GM12801 (cell line): Measurements from ENCODE around the gene PCDHA7.

Experiments used
- TF ChIP-seq, protein P1 (sequence below): IDR thresholded peaks from one replicate; pipeline ENCODE4 v1.5.1; 2011; ENCODE audit warnings: control low read depth; ENCODE audit not compliant: insufficient read length; ENCODE audit errors: extremely low read depth

PCDHA7 gene

DNA sequence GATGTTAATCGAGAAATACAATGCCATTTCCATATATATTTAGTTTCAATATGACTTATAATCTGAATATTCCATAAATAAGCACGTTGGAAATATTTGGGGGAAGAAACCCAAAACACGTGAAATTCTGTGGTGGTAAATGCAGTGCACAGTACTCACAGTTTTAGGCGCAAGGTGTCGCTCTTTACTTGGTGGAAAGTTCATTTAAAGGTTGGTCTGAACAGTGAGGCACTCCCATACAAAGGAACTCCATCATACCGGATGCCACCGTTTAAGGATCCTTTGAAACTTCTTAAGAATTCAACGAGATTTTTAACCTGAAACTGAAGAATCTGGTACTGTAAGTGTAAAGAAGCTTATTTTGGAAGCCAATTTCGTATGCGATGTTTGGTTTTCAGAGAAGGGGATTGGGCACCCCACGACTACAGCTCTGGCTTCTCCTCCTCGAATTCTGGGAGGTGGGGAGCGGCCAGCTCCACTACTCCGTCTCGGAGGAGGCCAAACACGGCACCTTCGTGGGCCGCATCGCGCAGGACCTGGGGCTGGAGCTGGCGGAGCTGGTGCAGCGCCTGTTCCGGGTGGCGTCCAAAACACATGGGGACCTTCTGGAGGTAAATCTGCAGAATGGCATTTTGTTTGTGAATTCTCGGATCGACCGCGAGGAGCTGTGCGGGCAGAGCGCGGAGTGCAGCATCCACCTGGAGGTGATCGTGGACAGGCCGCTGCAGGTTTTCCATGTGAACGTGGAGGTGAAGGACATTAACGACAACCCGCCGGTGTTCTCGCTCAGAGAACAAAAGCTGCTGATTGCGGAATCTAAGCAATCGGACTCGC, 34.9 kb downstream of the PCDHA7 start, which contains the start of gene PCDHA11:
Gene PCDHA11 (plus strand): TSS at position 237 of the 834 bp plus-strand sequence. CDS start 147 bp downstream, at position 384.
- TF ChIP-seq, protein P1, sequence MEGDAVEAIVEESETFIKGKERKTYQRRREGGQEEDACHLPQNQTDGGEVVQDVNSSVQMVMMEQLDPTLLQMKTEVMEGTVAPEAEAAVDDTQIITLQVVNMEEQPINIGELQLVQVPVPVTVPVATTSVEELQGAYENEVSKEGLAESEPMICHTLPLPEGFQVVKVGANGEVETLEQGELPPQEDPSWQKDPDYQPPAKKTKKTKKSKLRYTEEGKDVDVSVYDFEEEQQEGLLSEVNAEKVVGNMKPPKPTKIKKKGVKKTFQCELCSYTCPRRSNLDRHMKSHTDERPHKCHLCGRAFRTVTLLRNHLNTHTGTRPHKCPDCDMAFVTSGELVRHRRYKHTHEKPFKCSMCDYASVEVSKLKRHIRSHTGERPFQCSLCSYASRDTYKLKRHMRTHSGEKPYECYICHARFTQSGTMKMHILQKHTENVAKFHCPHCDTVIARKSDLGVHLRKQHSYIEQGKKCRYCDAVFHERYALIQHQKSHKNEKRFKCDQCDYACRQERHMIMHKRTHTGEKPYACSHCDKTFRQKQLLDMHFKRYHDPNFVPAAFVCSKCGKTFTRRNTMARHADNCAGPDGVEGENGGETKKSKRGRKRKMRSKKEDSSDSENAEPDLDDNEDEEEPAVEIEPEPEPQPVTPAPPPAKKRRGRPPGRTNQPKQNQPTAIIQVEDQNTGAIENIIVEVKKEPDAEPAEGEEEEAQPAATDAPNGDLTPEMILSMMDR = no peak

DNA sequence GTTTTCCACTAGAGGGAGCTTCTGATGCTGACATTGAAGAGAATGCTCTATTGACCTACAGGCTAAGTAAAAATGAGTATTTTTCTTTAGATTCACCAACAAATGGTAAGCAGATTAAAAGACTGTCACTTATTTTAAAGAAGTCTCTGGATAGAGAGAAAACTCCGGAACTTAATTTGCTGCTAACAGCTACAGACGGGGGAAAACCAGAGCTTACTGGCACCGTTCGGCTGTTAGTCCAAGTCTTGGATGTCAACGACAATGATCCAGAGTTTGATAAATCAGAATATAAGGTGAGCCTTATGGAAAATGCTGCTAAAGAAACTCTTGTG, 35.5 kb downstream of the PCDHA7 start:
- TF ChIP-seq, protein P1 = no peak

DNA sequence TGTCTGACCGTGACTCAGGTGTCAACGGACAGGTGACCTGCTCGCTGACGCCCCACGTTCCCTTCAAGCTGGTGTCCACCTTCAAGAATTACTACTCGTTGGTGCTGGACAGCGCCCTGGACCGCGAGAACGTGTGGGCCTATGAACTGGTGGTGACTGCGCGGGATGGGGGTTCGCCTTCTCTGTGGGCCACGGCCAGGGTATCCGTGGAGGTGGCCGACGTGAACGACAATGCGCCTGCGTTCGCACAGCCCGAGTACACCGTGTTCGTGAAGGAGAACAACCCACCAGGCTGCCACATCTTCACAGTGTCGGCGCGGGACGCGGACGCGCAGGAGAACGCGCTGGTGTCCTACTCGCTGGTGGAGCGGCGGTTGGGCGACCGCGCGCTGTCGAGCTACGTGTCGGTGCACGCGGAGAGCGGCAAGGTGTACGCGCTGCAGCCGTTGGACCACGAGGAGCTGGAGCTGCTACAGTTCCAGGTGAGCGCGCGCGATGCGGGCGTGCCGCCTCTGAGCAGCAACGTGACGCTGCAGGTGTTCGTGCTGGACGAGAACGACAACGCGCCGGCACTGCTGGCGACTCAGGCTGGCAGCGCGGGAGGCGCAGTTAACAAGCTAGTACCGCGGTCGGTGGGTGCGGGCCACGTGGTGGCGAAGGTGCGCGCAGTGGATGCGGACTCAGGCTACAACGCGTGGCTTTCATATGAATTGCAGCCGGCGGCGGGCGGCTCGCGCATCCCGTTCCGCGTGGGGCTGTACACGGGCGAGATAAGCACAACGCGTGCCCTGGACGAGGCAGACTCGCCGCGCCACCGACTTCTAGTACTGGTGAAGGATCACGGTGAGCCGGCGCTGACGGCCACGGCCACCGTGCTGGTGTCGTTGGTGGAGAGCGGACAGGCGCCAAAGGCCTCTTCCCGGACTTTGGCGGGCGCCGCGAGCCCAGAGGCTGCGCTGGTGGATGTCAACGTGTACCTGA, 36.4 kb downstream of the PCDHA7 start:
- TF ChIP-seq, protein P1 = no peak

DNA sequence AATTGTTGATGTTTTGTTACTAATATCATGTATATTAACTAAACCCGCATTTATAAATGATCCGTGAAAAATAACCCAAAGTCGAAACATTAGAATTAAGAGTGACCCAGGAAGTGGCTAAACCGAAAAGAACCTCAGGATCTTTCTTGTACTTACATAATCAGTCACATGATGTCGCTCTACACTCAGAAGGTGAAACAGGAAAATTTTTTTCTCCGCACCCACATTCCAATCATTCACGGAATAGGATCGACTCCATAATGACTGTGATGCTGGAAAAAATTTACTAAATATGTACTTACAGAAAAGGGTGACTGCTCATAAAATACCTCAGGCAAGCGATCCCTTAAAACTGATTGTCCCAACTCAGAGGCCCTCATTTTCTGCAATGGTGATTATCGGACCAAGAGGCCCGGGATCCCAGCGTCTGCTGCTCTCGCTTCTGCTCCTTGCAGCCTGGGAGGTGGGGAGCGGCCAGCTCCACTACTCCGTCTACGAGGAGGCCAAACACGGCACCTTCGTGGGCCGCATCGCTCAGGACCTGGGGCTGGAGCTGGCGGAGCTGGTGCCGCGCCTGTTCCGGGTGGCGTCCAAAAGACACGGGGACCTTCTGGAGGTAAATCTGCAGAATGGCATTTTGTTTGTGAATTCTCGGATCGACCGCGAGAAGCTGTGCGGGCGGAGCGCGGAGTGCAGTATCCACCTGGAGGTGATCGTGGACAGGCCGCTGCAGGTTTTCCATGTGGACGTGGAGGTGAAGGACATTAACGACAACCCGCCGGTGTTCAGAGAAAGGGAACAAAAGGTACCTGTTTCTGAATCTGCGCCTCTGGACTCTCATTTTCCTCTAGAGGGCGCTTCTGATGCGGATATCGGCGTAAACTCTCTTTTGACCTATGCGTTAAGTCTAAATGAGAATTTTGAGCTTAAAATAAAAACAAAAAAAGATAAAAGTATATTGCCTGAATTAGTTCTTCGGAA, 41.3 kb downstream of the PCDHA7 start, which contains the start of gene PCDHA12:
Gene PCDHA12 (plus strand): TSS at position 224 of the 981 bp plus-strand sequence. CDS start 165 bp downstream, at position 389.
- TF ChIP-seq, protein P1 = no peak

DNA sequence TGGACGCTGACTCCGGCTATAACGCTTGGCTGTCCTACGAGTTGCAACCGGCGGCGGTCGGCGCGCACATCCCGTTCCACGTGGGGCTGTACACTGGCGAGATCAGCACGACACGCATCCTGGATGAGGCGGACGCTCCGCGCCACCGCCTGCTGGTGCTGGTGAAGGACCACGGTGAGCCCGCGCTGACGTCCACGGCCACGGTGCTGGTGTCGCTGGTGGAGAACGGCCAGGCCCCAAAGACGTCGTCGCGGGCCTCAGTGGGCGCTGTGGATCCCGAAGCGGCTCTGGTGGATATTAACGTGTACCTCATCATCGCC, 43.2 kb downstream of the PCDHA7 start:
- TF ChIP-seq, protein P1 = no peak

DNA sequence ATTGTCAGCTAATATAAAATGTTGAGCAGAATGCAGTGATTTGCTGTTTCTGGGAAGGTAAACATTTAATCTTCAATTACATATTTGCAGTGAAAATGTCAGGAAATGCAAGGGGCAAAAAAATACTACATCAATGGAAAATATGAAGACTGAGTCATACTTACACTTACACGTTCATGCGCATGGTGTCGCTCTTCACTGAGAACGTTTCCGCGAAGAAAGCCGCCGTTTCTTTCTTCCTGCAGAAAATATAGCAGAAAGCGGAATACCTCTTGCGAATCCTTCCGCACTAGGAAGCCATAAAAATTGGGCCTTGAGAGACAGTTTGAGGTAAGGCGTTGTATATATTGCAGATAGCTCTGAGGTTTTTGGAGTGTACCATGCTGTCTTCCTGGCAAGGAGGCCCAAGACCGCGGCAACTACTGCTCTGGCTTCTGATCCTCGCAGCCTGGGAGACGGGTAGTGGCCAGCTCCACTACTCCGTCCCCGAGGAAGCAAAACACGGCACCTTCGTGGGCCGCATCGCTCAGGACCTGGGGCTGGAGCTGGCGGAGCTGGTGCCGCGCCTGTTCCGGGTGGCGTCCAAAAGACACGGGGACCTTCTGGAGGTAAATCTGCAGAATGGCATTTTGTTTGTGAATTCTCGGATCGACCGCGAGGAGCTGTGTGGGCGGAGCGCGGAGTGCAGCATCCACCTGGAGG, 48.0 kb downstream of the PCDHA7 start, which contains the start of gene PCDHA13:
Gene PCDHA13 (plus strand): TSS at position 236 of the 702 bp plus-strand sequence. CDS start 145 bp downstream, at position 381.
- TF ChIP-seq, protein P1 = no peak
